ENCODE data around the gene KIF21A.

KIF21A gene

GRCh38 chr12:39431002-39431796, 11.7 kb downstream of the KIF21A start:
- DNase-seq (ENCODE audit: low read depth in 3 of 3), result no peak

GRCh38 chr12:39429809-39430208, 13.1 kb downstream of the KIF21A start:
- no peak for DNase-seq (ENCODE audit: low read depth in 3 of 3)

GRCh38 chr12:39427360-39427808, 15.5 kb downstream of the KIF21A start:
- DNase-seq (ENCODE audit: low read depth in 3 of 3), result no peak

GRCh38 chr12:39426636-39427240, 16.2 kb downstream of the KIF21A start:
- no peak for DNase-seq (ENCODE audit: low read depth in 3 of 3)

GRCh38 chr12:39420043-39420442, 22.9 kb downstream of the KIF21A start:
- no peak for DNase-seq (ENCODE audit: low read depth in 3 of 3)

GRCh38 chr12:39419471-39419870, 23.4 kb downstream of the KIF21A start:
- no peak for DNase-seq (ENCODE audit: low read depth in 3 of 3)

- no peak for DNase-seq (ENCODE audit: low read depth in 3 of 3)
These were observed 25.0 kb downstream of the KIF21A start for GRCh38 chr12:39417916-39418315.

- no peak for DNase-seq (ENCODE audit: low read depth in 3 of 3)
These were observed 28.8 kb downstream of the KIF21A start for GRCh38 chr12:39413836-39414771.

GRCh38 chr12:39412210-39412609, 30.7 kb downstream of the KIF21A start:
- no peak for DNase-seq (ENCODE audit: low read depth in 3 of 3)

- DNase-seq (ENCODE audit: low read depth in 3 of 3), result no peak
These were observed 36.7 kb downstream of the KIF21A start for GRCh38 chr12:39406262-39406661.

- no peak for DNase-seq (ENCODE audit: low read depth in 3 of 3)
These were observed 37.3 kb downstream of the KIF21A start for GRCh38 chr12:39405580-39405979.

- no peak for DNase-seq (ENCODE audit: low read depth in 3 of 3)
These were observed 38.9 kb downstream of the KIF21A start for GRCh38 chr12:39404000-39404399.

- DNase-seq (ENCODE audit: low read depth in 3 of 3), result no peak
These were observed 39.5 kb downstream of the KIF21A start for GRCh38 chr12:39403376-39403775.

GRCh38 chr12:39402922-39403321, 40.0 kb downstream of the KIF21A start:
- DNase-seq (ENCODE audit: low read depth in 3 of 3), result no peak

- DNase-seq (ENCODE audit: low read depth in 3 of 3), result no peak
These were observed 41.5 kb downstream of the KIF21A start for GRCh38 chr12:39401459-39401858.

- DNase-seq (ENCODE audit: low read depth in 3 of 3), result no peak
These were observed 47.1 kb downstream of the KIF21A start for GRCh38 chr12:39395866-39396265.

GRCh38 chr12:39393890-39394289, 49.0 kb downstream of the KIF21A start:
- no peak for DNase-seq (ENCODE audit: low read depth in 3 of 3)

- DNase-seq (ENCODE audit: low read depth in 3 of 3), result no peak
These were observed 49.7 kb downstream of the KIF21A start for GRCh38 chr12:39393179-39393578.

GRCh38 chr12:39392154-39392925, 50.6 kb downstream of the KIF21A start:
- DNase-seq (ENCODE audit: low read depth in 3 of 3), result no peak

GRCh38 chr12:39390752-39391151, 52.2 kb downstream of the KIF21A start:
- no peak for DNase-seq (ENCODE audit: low read depth in 3 of 3)

GRCh38 chr12:39389399-39390150, 53.3 kb downstream of the KIF21A start:
- DNase-seq (ENCODE audit: low read depth in 3 of 3), result no peak
